ENCODE data around the gene GNA14. TPM values are rescaled to one million over a fixed set of nuclear protein-coding genes. Genes with fewer than 3 reads are reported as not detected.

Gene GNA14
- total RNA-seq, 2 donors from 2014 or later = not detected

DNA sequence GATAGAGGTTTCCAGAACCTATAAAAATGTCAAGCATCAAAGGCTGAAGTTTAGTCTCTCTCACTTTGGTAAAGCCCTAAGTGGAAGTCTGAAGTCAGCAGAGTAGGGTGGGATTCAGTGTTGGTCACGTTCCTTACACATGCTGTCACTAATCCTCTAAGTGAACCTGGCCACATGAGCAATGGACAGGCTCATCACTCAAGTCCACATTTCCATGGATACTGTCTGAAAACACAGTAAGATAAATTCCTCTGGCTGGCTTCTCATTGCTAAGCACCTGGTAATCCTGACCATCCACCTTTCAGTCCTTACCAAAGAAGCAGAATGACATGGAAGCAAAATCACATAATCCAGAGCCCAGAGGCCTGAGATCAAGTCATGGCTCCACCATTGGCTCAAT is 43.8 kb downstream of the GNA14 start:
- no peak for ATAC-seq (replicated peaks)

DNA sequence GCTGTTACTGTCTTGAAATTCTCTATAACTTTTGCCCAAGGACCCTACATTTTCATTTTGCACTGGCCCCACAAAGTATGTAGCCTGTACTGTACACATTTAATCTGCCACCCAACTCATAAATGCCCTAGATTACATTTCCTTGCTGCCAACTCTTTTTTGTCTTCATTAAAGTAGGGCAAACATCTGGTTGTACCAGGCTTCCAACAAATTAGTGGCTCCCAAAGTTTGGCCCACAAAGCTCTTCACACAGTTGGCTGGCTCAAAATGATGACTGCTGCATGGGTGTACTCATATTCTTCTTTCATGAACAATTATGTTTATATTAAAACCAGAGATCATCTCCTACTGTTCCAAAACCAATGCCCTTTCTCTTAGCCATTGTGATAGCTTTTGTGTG is 45.3 kb downstream of the GNA14 start:
- Mint-ChIP-seq H3K27ac (no peak overlapping the region), H3K36me3 (ENCODE audit: low read depth) (no peaks in the 10 kb centered on the region), H3K27me3 (peaks cover 14% of the 10 kb centered on the region), H3K4me1 (no peaks in the 10 kb centered on the region), H3K4me3 (no peak overlapping the region), H3K9me3 (no peaks in the 10 kb centered on the region)
- no peak for ATAC-seq (replicated peaks)

More for the DNA sequence above, 43.8 kb downstream of the GNA14 start:
- Mint-ChIP-seq H3K4me1 (no peaks in the 10 kb centered on the region), H3K9me3 (no peaks in the 10 kb centered on the region), H3K4me3 (no peak overlapping the region), H3K36me3 (ENCODE audit: low read depth) (no peaks in the 10 kb centered on the region), H3K27ac (no peak overlapping the region), H3K27me3 (peaks cover 22% of the 10 kb centered on the region)

DNA sequence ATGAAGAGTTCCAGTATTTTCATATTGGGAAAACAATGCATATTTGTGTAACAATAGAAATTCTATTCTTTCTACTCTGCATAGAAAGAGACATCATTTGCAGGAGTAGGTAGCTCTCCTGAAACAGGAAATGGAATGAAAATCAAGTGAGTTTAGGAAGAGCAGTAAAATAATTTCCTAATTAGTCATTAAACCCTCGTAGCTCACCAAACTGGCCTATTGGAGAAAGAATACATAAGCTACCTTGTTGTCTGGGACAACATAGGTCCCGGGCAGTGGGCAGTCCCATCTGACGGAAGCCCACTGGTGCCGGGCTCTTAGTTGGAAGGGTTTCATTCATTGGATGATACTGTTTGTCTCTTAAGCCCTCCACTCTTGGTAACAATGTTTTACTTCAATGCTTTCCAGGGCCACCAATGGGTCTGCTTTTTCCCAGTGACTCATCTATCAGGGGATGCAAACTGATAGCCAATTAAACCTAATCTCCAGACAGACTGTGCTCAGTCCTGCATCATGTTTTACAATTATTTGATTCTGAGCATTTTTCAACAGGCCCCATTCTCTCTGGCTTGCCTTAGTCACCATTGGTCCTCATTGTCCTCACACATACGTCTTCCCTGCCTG is 46.5 kb downstream of the GNA14 start:
- Mint-ChIP-seq H3K36me3 (ENCODE audit: low read depth) (no peaks in the 10 kb centered on the region), H3K27ac (no peak overlapping the region), H3K4me3 (no peak overlapping the region), H3K4me1 (no peaks in the 10 kb centered on the region), H3K27me3 (peaks cover 14% of the 10 kb centered on the region), H3K9me3 (no peaks in the 10 kb centered on the region)
- no peak for ATAC-seq (replicated peaks)

DNA sequence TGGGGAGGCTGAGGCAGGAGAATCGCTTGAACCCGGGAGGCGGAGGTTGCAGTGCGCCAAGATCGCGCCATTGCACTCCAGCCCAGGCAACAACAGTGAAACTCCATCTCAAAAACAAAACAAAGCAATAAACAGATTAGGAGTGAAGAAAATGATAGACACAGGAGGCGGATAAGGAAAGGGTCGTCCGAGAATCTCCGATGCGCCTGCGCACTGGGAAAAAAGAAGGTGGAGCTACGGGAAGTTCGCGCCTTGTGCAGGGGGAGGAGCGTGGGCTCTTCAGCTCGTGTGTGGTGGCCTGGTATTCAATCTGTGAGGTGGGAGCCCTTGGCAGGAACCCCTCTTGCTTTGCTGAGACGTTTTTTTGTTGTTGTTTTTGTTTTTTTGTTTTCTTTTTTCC is 47.3 kb downstream of the GNA14 start:
- no peaks in the 10 kb centered on the region for H3K4me1 Mint-ChIP-seq
- H3K4me3 Mint-ChIP-seq = no peak overlapping the region
- H3K27ac Mint-ChIP-seq = no peak overlapping the region
- ATAC-seq (replicated peaks) = no peak
- no peaks in the 10 kb centered on the region for H3K36me3 Mint-ChIP-seq (ENCODE audit: low read depth)
- peaks cover 14% of the 10 kb centered on the region for H3K27me3 Mint-ChIP-seq
- no peaks in the 10 kb centered on the region for H3K9me3 Mint-ChIP-seq

DNA sequence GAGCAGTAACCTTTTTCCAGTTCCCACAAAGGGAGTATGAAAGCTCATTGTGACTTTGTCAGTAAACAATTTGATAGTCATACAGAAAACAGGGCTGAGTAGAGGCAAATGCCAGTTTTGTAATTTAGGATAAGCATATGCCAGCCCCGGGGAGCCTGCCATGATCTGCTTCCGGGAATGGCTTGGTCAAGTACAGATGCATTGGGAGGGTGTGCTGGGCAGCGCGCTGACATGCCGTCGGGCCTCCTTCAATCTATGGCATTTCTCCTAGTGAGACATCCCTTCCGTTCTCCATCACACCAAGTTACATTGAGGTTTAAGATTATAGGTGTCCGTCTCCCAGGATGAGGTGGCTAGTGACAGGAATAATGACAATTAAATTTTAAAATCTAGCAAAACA is 48.6 kb downstream of the GNA14 start:
- no peak overlapping the region for H3K27ac Mint-ChIP-seq
- no peaks in the 10 kb centered on the region for H3K36me3 Mint-ChIP-seq (ENCODE audit: low read depth)
- no peak for ATAC-seq (replicated peaks)
- no peak overlapping the region for H3K4me3 Mint-ChIP-seq
- H3K4me1 Mint-ChIP-seq = no peaks in the 10 kb centered on the region
- no peaks in the 10 kb centered on the region for H3K9me3 Mint-ChIP-seq
- H3K27me3 Mint-ChIP-seq = peaks cover 14% of the 10 kb centered on the region

DNA sequence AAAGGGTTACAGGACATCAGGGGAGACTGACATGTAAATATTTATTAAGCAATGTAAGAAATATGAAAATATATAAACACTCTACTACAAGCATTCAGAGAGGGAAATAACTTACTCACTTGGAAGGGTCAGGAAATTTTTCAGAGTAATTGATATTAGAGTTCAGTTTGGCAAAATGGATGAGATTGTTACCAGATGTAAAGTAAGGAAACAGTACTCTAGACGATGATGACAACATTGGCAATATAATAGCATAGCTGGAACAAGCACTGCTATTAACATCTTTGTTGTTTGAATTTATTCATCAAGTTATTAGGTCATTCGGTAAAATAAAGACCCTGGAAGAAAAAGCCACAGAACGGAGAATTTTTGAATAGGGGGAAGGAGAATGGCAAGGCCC is 49.1 kb downstream of the GNA14 start:
- Mint-ChIP-seq H3K27ac (no peak overlapping the region), H3K4me3 (no peak overlapping the region), H3K9me3 (no peaks in the 10 kb centered on the region), H3K27me3 (peaks cover 14% of the 10 kb centered on the region), H3K4me1 (no peaks in the 10 kb centered on the region), H3K36me3 (ENCODE audit: low read depth) (no peaks in the 10 kb centered on the region)
- no peak for ATAC-seq (replicated peaks)

DNA sequence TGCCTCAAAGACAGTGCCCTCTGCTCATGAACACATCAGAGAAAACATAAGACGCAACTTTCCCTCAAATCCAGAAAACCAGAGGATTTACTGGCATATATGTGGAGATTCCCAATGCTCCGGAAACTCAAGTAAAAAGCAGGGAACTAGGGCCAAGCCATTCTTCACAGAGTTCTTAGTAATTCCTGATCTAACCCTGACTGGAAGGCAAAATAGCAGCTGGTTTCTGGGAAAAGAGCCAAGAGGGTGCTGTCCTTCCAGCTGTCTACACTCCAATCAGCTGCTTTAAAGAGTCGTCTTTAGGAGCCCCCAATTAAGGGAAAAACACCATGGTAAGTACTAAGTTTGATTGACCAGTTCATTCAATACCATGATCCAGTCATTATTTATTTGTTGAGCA is 49.6 kb downstream of the GNA14 start:
- Mint-ChIP-seq H3K4me1 (no peaks in the 10 kb centered on the region), H3K27me3 (peaks cover 14% of the 10 kb centered on the region), H3K9me3 (no peaks in the 10 kb centered on the region), H3K27ac (no peak overlapping the region), H3K4me3 (no peak overlapping the region), H3K36me3 (ENCODE audit: low read depth) (no peaks in the 10 kb centered on the region)
- ATAC-seq (replicated peaks) = no peak

DNA sequence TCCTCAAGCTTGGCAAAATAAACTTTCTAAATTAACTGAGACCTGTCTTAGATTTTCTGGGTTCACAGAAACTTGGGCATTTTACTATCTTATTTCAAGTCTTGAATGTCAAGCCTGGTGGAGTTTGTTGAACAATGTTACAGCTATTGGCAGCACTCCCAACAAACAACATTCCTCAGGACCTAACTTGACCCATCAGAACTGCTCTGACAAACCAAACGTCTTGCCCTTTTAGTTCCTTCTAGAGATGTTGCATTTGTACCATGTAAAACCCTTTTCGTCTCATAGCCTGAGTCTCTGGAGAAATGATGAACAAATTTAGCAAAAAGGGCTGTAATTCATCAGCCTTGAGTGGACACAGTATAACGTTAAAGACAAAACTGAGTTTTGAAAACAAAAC is 51.1 kb downstream of the GNA14 start:
- H3K4me3 Mint-ChIP-seq = no peak overlapping the region
- ATAC-seq (replicated peaks) = no peak

DNA sequence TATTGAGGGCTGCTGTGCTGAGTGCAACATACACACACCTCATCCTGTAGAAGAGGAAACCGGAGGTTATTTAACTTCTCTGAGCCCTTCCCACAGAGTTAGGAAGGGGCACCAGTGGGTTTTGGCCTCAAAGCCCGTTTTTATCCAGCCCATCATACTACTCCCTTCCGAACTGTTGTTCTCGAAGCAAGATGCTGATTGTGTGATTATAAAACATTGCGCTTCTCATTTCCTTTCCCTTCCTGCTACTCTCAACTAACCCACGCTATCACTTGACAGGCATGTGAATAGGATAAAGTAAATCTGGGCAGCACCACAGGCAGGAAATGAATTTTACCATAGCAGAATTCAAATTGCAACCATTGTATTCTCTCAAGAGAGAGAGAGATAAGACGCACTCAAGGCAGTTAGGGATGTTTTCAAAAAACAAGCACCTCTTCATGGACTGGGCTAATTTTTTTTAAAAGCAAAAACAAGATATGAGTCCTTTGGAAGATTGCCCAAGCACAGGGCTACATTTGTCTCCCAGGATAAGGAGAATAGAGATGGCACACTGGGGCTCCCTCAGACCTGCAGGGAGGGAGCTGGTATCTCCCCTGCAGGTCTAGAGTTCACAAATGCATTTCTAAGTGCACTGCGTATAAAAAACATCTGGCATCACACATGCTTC is 52.6 kb downstream of the GNA14 start:
- Mint-ChIP-seq H3K27me3 (no peaks in the 10 kb centered on the region), H3K4me3 (no peak overlapping the region), H3K36me3 (ENCODE audit: low read depth) (no peaks in the 10 kb centered on the region), H3K27ac (no peak overlapping the region), H3K9me3 (no peaks in the 10 kb centered on the region), H3K4me1 (no peaks in the 10 kb centered on the region)
- ATAC-seq (replicated peaks) = no peak

More for the DNA sequence above, 51.1 kb downstream of the GNA14 start:
- Mint-ChIP-seq H3K27me3 (peaks cover 10% of the 10 kb centered on the region), H3K9me3 (no peaks in the 10 kb centered on the region), H3K27ac (no peak overlapping the region), H3K36me3 (ENCODE audit: low read depth) (no peaks in the 10 kb centered on the region), H3K4me1 (no peaks in the 10 kb centered on the region)

DNA sequence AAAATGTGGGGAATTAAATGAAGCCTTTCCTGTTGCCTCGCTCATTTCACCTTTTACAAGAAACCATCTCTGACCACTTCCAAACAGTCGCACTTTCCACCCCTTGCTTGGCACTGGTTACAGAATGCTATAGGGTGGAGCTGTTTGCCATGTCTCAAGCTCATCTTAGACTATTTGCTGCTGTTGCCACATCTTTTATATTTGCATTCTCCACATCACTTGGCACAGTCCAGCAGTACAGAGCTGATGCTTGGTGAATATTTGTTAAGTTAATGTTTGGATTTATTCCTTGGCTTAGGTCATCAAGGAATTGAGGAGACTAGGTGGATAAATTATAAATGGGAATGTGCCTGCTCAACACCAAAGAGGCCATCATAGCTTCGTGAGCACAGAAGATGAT is 53.2 kb downstream of the GNA14 start:
- Mint-ChIP-seq H3K27ac (no peak overlapping the region), H3K4me1 (no peaks in the 10 kb centered on the region), H3K4me3 (no peak overlapping the region), H3K36me3 (ENCODE audit: low read depth) (no peaks in the 10 kb centered on the region), H3K9me3 (no peaks in the 10 kb centered on the region), H3K27me3 (no peaks in the 10 kb centered on the region)
- ATAC-seq (replicated peaks) = no peak

DNA sequence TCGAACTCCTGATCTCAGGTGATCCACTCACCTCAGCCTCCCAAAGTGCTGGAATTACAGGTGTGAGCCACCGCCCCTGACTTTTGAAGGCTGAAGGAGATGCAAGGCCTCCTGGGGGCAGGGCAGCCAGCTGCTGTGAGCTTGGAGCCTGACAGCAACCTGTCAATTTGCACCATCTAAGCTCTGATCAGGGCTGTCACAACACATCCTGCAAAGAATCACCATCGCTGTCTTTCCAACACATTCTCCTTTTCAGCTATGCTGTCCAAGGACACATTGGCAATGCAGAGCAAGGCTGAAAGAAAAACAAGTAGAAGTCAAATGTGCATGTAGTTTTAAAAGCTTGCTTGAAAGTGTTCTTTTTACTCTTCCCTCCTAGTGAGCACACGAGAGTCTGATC is 54.6 kb downstream of the GNA14 start:
- no peak overlapping the region for H3K27ac Mint-ChIP-seq
- no peaks in the 10 kb centered on the region for H3K9me3 Mint-ChIP-seq
- no peaks in the 10 kb centered on the region for H3K27me3 Mint-ChIP-seq
- no peak overlapping the region for H3K4me3 Mint-ChIP-seq
- no peaks in the 10 kb centered on the region for H3K36me3 Mint-ChIP-seq (ENCODE audit: low read depth)
- no peaks in the 10 kb centered on the region for H3K4me1 Mint-ChIP-seq
- ATAC-seq (replicated peaks) = no peak

DNA sequence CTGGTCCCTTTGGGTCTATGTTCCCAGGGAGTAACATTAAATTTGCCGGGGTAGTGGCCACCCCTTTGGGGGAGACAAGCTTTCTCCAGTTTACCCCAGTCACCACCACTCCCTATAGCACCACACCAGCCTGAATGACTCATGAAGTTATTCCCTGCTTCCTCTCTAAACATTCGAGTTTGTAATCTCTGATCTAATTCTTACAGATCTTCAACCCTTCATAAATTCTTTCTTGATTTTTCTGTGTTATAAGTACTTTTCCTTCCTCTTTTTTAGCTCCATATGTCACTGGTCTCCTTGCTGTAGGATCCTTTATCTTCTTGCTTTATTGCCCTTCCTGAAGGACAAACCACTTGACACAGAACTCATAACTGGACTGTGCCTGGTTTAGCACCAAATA is 55.6 kb downstream of the GNA14 start:
- no peaks in the 10 kb centered on the region for H3K9me3 Mint-ChIP-seq
- H3K4me3 Mint-ChIP-seq = no peak overlapping the region

DNA sequence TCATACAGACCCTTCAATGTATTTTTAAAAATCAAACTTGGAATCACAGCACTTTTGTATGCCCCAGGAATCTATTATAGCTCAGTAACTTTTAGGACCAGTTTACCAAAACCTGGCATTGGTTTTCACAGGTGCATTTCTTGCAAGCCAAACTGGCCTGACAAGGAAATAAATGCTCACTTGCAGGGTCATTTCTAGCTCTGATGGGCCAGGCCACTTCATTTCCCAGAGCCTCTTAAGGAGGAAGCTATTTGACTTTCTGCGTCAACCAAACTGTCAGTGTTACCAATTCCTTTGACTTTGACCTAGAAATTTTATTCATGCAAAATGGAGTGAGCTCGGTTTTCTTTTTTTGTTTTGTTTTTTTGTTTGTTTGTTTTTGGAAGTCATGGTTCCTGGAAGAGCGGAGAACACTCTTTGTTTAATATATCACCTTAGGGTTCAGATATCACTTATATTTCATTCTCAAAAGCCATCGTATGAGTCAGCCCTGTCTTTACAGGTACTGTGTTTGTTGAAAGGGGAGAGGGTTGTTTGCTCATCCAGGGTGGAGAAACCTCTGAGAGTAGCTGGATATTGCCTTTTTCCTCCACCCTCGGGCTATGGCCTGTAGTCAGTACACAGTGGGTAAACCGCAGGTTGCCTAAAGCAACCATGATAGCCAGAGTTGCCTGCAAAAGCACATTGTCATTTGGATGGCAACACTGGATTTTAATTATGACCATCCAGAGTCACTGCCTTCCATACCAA is 58.9 kb downstream of the GNA14 start:
- ATAC-seq (replicated peaks) = no peak

More for the DNA sequence above, 55.6 kb downstream of the GNA14 start:
- ATAC-seq (replicated peaks) = no peak
- Mint-ChIP-seq H3K36me3 (ENCODE audit: low read depth) (no peaks in the 10 kb centered on the region), H3K27ac (no peak overlapping the region), H3K27me3 (no peaks in the 10 kb centered on the region), H3K4me1 (no peaks in the 10 kb centered on the region)

DNA sequence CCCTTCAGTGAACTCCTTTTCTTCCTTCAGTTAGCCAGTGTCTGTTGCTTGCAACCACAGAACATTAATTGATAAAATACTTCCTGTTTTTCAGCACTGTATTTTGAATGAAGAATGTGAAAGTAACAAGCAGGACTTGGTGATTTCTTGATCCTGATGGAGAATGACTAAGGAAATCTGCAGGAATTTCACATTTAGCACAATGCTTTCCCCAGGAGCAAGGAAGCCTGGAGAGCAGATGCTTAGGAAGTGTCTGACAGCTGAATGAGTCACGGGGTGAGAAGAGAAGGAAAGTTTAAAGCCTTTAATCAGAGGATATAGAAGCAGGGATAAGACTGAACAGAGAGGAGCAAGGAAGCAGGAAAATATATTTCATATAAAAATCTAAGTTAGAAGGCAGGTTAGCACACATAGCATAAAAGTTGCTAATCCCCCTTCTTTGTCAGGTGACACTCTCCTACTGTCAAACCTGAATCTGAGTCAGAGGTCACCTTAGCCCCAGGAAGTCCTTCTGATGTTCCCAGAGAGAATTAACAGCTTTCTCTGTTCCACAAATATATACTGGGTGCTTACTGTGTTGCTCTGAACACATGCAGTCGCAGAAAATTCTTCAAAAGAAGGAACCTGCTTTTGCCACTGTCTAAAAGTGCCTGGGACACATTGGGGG is 59.7 kb downstream of the GNA14 start:
- H3K36me3 Mint-ChIP-seq (ENCODE audit: low read depth) = no peaks in the 10 kb centered on the region
- H3K4me3 Mint-ChIP-seq = no peak overlapping the region
- H3K27me3 Mint-ChIP-seq = peaks cover 14% of the 10 kb centered on the region
- H3K27ac Mint-ChIP-seq = no peak overlapping the region
- no peaks in the 10 kb centered on the region for H3K9me3 Mint-ChIP-seq
- no peaks in the 10 kb centered on the region for H3K4me1 Mint-ChIP-seq
- ATAC-seq (replicated peaks) = no peak

More for the DNA sequence above, 58.9 kb downstream of the GNA14 start:
- Mint-ChIP-seq H3K4me1 (no peaks in the 10 kb centered on the region), H3K4me3 (no peak overlapping the region), H3K27ac (no peak overlapping the region), H3K9me3 (no peaks in the 10 kb centered on the region), H3K27me3 (peaks cover 10% of the 10 kb centered on the region), H3K36me3 (ENCODE audit: low read depth) (no peaks in the 10 kb centered on the region)

Measured in activated T-helper 17 cell treated with anti-CD3 and anti-CD28 coated beads, Interleukin-2, amount 50 U/mL, for 72 hours (primary cell).